HG02759 (cell line): Measurements from ENCODE around the gene IPCEF1.

ENCODE experiments used
- ATAC-seq: cut with Tn5 transposase; IDR thresholded peaks from one replicate; pipeline ENCODE4 v1.9.1; 2021; ENCODE audit warnings: mild to moderate bottlenecking, moderate library complexity; ENCODE audit not compliant: unreplicated experiment

IPCEF1 gene

DNA sequence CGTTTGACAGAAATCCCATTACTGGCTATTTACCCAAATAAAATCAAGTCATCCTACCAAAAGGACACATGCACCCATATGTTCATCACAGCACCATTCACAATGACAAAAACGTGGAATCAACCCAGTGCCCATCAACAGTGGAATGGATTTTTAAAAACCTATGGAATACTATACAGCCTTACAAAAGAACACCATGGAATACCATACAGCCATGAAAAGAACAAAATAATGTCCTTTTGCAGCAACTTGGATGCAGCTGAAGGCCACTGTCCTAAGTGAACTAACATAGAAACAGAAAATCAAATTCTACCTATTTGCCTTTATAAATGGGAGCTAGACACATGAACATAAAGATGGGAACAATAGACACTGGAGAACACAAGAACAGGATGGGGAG lies 17.4 kb upstream of the IPCEF1 start:
- ATAC-seq: no peak

DNA sequence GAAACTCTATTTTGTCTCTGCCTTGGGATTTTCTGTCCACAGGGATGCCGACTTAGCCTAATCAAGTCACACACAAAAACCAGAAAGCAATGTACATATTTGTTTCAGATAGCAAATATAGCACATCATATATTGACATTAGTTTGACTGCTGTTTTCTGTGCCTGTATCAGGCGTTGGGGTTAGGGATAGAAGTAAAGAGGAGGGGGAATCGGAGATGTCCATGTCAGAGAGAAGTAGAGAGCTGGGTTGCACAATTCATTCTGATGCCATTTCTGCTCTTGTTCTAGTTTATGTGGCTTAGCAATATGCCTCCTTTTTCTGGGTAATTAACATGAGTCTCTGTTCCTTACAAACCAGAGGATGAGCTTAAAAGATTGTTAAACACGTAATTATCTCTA lies 14.7 kb upstream of the IPCEF1 start:
- no peak for ATAC-seq

GRCh38 chr6:154370545-154370944 lies 13.9 kb upstream of the IPCEF1 start:
- ATAC-seq: peak; percentile 79

DNA sequence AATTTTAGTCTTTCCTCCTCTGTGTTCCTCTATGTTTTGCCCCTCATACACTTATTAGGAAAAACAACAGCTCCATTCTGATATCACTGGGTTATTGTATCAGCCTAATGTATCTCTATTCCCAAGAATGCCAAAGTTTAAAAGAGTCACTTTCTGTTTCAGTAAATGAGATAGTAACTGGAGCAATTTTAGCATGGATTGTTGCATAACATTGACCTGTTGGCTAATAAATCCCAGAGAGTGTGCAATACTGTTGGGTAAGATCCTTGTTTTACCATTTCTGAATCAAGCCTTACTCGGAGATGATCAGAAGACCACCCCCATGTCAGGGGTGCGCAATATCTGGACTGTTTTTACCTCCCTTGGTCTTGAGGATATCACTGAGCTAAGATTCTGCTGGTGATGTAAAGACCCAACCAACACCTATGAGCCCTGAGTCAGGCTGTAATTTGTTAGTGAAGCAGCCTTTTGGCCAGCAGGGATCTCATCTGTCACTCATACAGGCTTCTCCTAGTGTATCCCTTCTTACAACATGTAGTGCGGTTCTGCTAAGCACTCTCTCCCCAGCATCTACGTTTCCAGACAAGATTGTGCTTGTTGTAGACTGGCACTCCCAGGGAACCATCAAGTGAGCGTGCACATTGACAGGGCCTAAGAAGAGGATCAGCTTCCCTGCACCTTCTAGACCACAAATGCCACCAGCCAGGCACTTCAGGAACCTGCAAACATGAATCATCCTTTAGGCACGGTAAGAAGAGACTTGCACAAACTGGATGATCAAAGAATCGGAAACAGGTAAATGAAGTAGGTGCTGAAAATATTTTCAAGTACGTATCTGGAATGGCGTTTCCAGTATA lies 11.5 kb upstream of the IPCEF1 start:
- ATAC-seq: no peak

DNA sequence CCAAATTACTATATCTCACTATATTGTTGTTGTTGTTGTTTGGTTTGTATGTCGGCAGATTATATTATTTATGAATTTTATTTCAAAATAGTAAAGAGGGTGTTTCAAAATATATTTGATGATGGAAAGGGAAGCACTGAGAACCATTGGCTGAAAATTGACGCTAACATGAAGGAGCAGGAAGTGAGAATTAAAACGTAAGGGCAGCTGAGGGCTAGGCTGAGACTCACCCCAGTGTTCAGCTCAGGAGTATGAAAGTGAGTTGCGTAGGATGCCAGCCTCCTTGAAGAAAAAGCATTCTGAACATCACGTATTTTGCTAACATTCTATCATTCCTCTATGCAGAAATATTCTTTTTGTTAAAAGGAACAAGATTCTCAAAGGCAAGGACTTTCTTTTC lies 10.7 kb upstream of the IPCEF1 start:
- no peak for ATAC-seq

DNA sequence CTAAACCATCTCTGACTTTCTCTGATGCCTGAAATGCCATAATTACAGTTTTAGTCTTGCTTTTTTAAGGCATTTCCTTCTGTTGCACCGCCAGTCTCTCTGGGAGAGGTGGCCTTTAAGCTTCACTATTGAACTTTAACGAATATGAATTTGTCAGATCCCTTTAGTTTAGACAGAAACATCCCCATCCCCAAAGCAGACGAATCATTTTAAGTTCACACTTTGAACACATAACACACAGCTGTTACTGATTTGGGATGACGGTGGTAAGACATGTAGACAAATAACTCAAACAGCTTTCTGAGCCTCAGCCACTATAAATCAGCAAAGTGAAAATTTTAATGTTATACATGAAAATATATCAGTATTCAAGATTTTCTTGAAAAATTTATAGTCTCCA lies 7.2 kb upstream of the IPCEF1 start:
- ATAC-seq: no peak

- ATAC-seq: no peak
Measured at GRCh38 chr6:154361476-154361875, 4.9 kb upstream of the IPCEF1 start.

- ATAC-seq: no peak
Measured at GRCh38 chr6:154360476-154360875, 3.9 kb upstream of the IPCEF1 start.

DNA sequence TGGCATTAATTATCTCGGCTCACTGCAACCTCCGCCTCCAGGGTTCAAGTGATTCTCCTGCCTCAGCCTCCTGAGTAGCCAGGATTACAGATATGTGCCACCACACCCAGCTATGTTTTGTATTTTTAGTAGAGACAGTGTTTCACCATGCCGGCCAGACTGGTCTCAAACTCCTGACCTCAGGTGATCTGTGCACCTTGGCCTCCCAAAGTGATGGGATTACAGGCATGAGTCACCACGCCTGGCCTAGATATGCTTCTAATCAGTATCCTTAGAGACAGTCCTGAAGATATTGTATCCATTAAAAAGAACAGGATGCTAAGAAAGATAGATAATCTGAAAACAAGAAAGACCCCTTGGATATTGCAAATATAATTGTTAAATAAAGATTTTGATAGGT lies 3.1 kb upstream of the IPCEF1 start:
- no peak for ATAC-seq

- ATAC-seq: no peak
Measured at GRCh38 chr6:154359161-154359574, 2.6 kb upstream of the IPCEF1 start.

- ATAC-seq: no peak
Measured at GRCh38 chr6:154358019-154358545, 1.5 kb upstream of the IPCEF1 start.

GRCh38 chr6:154356113-154356512 lies 490 bp downstream of the IPCEF1 start:
- ATAC-seq: no peak

DNA sequence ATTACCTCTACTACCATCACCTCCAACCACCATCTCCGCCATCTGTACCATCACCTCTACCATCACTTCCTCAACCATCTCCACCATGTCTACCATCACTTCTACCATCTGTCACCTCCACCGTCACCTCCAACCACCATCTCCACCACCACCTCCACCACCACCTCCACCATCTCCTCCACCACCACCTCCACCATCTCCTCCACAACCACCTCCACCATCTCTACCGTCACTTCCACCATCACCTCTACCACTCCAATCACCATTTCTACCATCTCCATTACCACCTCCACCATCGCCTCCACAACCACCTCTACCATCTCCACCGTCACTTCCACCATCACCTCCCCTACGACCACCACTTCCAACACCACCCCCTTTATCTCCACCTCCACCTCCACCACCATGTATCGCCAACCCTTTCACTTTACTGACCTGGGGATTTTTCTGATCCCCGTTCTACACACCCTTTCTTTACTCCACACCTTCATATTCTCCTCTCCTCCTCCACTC lies 2.3 kb downstream of the IPCEF1 start:
- no peak for ATAC-seq

DNA sequence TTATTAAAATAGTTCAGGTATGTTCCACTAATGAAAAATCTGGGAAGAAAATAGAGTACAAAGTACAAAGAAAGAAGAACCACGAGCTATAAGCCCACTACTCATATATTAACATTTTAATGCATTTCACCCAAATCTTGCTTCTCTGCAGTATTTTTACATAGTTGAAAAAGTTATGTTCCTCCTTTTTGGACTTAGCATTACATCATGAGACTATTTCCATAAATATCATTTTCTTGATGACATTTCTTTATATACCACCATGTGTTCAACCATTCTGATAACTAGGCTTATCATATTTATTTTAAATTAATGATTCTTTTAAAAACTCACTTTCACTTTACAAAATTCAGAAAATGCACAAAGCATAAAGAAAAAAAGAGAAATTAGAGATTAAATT lies 3.0 kb downstream of the IPCEF1 start:
- no peak for ATAC-seq

DNA sequence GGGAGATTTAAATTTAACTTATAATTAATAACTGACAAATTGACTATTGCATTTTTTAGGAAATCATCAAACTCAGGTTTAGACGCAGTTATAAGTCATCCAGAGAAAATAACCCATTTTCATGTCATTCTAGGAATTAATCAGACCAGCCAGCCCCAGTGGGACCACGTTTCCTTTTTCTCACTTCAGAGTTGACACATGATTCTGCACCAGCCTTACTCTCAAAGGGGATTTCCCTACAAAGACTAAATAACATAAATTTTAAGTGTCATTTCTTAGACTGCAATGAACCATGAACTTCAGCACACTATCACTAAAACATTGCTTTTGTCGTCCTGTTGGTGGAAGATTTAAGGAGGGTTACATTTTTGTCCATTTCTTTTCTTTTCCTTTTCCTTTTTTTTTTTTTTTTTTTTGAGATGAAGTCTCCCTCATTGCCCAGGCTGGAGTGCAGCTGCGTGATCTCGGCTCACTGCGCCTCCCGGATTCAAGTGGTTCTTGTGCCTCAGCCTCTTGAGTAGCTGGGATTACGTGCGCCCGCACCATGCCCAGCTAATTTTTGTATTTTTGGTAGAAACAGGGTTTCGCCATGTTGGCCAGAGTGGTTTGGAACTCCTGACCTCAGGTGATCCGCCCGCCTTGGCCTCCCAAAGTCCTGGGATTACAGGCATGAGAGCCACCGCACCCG lies 3.6 kb downstream of the IPCEF1 start:
- peak; percentile 59 for ATAC-seq

DNA sequence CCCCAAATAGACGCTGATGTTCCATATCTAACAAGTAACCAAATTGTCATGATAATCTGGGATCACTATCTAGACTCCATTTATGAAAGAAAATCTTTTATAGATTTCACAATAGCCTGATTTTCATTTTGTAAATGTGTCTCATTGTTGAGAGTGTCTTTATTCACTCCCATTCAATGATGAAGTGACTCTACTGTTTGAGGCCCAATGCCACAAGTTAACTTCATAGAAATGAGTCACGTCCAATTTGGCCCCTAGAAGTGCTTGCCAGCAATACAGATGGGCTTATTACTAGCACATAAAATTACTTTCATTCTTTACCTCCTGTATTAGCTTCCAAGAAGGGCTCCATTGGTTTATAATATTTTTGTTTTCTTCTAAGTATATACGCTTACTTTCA lies 6.3 kb downstream of the IPCEF1 start:
- ATAC-seq: no peak

- ATAC-seq: no peak
Measured at GRCh38 chr6:154347981-154348380, 8.6 kb downstream of the IPCEF1 start.

DNA sequence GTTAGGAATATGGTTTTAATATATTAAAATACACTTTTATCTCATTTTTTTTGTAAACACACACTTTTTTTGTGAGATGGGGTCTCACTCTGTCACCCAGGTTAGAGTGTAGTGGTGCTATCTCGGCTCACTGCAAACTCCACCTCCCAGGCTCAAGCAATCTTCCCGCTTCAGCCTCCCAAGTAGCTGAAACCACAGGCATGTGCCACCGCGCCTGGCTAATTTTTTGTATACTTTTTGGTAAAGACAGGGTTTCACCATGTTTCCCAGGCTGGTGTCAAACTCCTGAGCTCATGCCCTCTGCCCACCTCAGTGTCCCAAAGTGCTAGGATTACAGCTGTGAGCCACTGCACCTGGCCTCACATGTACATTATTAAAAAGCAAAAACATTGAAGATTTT lies 10.8 kb downstream of the IPCEF1 start:
- ATAC-seq: no peak

DNA sequence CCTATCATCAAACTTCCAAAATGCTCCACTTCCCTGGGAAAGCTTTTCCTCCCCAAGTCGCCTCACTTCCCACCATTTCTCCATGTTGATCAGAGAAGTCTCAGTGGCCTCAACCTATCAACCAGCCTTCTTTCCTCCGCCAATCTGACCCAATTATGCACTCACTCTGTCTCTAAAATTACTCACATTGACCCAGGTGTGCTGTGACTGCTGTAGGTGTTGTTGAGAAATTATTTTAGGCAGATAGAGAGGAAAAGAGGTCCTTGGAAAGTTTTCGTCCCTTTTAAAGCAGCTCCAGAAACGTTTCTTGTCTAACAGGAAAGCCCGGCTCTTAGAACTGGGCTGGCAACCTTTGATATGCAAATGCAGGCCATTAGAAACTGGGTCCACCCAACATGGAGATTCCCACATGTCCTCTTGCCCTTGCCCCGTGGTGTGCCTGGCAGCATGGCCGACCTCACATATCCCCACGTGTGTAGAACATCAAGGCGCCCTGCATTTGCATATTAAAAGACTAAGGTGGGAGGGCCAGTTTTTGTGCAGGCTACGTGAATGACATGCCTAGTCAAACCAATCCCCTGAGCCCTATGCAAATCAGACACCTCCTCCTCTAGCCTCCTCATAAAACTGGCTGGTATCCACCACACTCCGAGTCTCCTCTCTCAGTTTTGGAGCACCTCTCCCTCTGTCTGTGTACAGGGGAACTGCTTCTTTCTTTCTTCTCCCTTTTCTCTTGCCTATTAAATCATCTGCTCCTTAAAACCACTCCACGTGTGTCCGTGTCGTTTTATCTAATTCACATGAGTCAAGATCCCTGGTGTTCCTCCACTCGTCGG lies 12.9 kb downstream of the IPCEF1 start:
- ATAC-seq: no peak

DNA sequence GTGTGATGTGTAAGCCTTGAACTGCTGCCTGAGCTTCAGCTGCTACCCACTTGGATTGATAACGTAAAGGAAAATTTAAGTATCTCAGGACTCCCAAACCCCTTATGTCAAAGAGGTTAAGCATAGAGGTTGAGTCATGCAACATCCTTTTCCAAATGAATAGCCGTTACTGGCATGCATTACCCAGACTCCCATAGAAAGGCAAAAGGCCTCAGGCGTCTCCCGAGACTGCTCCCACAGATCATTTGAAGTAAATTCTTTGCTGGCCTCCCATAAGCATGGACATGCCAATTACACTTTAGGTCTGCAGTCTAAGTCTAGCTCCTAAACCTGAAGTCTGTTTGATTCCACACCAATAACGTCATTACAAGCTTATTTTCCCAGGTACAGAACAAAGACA lies 14.7 kb downstream of the IPCEF1 start:
- no peak for ATAC-seq

- no peak for ATAC-seq
Measured at GRCh38 chr6:154341336-154341735, 15.3 kb downstream of the IPCEF1 start.
